Brain microvascular endothelial cell (primary cell): Measurements from ENCODE around the gene GDPD4.

Experiments
- DNase-seq: peaks from one replicate; pipeline ENCODE4 v3.0.0-alpha.2; 2020
- H3K27ac ChIP-seq: fragments of 250-450 bp; sonication (Bioruptor Pico); 2 replicates; pipeline ENCODE4 v1.5.1; 2020; ENCODE audit warnings: mild to moderate bottlenecking, moderate library complexity
- H3K27me3 ChIP-seq: fragments of 250-450 bp; sonication (Bioruptor Pico); replicated peaks from 2 replicates; pipeline ENCODE4 v1.5.1; 2020; ENCODE audit warnings: mild to moderate bottlenecking
- H3K36me3 ChIP-seq: fragments of 250-450 bp; sonication (Bioruptor Pico); replicated peaks from 2 replicates; pipeline ENCODE4 v1.5.1; 2020; ENCODE audit warnings: mild to moderate bottlenecking
- H3K4me3 ChIP-seq: 2 replicates; pipeline ENCODE4 v1.5.1; 2011; ENCODE audit warnings: low read depth, mild to moderate bottlenecking, control low read depth, low read length, moderate library complexity
- in situ Hi-C: cut with HindIII; loops from 2 replicates; pipeline ENCODE4 v1.10.0; 2017; ENCODE audit warnings: low sequenced_read_pairs, low pct_ligation_motif_present
- TF ChIP-seq, protein P1 (sequence below): IDR thresholded peaks from 2 replicates; pipeline ENCODE4 v1.5.1; 2011; ENCODE audit warnings: low read depth, mild to moderate bottlenecking, moderate library complexity, low read length, control low read depth, inconsistent platforms; ENCODE audit errors: missing control alignments

Gene GDPD4

DNA sequence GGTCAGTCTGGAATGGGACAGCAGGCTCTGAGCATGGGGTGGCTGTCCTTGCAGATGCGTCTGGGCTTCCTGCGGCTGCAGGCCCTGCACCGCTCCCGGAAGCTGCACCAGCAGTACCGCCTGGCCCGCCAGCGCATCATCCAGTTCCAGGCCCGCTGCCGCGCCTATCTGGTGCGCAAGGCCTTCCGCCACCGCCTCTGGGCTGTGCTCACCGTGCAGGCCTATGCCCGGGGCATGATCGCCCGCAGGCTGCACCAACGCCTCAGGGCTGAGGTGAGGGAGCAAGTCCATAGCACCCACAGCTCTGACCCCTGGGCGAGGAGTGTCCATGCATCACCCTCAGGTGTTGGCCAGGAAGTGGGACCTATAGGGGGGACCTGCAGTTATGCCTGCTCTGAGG is 121.8 kb downstream of the GDPD4 start:
- Histone ChIP-seq H3K36me3 (no peaks in the 10 kb centered on the region), H3K27ac (no peak overlapping the region), H3K27me3 (no peaks in the 10 kb centered on the region), H3K4me3 (no peak overlapping the region)
- in situ Hi-C loops: no loop called here
- TF ChIP-seq, protein P1, sequence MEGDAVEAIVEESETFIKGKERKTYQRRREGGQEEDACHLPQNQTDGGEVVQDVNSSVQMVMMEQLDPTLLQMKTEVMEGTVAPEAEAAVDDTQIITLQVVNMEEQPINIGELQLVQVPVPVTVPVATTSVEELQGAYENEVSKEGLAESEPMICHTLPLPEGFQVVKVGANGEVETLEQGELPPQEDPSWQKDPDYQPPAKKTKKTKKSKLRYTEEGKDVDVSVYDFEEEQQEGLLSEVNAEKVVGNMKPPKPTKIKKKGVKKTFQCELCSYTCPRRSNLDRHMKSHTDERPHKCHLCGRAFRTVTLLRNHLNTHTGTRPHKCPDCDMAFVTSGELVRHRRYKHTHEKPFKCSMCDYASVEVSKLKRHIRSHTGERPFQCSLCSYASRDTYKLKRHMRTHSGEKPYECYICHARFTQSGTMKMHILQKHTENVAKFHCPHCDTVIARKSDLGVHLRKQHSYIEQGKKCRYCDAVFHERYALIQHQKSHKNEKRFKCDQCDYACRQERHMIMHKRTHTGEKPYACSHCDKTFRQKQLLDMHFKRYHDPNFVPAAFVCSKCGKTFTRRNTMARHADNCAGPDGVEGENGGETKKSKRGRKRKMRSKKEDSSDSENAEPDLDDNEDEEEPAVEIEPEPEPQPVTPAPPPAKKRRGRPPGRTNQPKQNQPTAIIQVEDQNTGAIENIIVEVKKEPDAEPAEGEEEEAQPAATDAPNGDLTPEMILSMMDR: no peak
- no peak for DNase-seq

- H3K27me3 ChIP-seq: no peaks in the 10 kb centered on the region
- no peaks in the 10 kb centered on the region for H3K36me3 ChIP-seq
- H3K4me3 ChIP-seq: no peak overlapping the region
- H3K27ac ChIP-seq: no peak overlapping the region
- DNase-seq: no peak
- in situ Hi-C loops: no loop called here
- TF ChIP-seq, protein P1: no peak
Observed at GRCh38 chr11:77179048-77179447, 122.4 kb downstream of the GDPD4 start.

- Histone ChIP-seq H3K27me3 (no peaks in the 10 kb centered on the region), H3K27ac (no peak overlapping the region), H3K36me3 (no peaks in the 10 kb centered on the region), H3K4me3 (no peak overlapping the region)
- TF ChIP-seq, protein P1: no peak
- no peak for DNase-seq
- in situ Hi-C loops: no loop called here
Observed at GRCh38 chr11:77178150-77178549, 123.3 kb downstream of the GDPD4 start.

- Histone ChIP-seq H3K27me3 (no peaks in the 10 kb centered on the region), H3K36me3 (no peaks in the 10 kb centered on the region), H3K27ac (no peak overlapping the region), H3K4me3 (no peak overlapping the region)
- in situ Hi-C loops: no loop called here
- no peak for DNase-seq
- TF ChIP-seq, protein P1: no peak
Observed at GRCh38 chr11:77176996-77177395, 124.5 kb downstream of the GDPD4 start.

DNA sequence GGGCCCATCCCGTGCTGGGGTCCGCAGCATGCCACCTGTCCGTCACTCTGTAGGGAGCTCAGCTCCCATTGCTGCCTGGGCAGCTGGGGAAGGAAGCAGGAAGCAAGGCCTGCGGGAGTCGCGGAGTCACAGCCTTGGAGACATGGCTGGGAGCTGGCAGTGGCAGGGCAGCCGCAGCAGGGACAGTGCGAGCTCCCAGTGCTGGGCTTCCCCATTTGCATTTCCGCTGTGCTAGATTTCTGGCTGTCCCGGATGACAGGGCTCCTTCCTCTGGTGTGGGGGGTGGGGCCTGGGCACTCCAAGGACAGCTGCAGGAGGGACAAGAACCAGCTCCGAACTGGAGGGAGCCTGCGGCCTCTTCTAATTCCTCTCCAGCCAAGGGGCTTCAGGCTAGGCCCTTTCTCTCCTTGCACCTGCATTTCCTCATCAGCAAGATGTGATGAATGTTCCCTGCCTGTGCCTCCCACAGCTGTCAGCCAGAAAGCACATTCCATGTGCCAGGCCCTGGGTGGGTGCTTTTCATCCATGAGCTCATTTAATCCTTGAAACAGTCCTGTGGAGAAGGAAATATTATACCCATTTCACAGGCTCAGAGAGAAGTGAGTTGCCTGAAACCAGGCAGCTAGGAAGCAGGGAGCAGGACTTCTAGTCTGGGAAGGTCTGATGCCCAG is 125.5 kb downstream of the GDPD4 start:
- TF ChIP-seq, protein P1: no peak
- no peaks in the 10 kb centered on the region for H3K36me3 ChIP-seq
- H3K27ac ChIP-seq: no peak overlapping the region
- no peak for DNase-seq
- in situ Hi-C loops: no loop called here
- H3K27me3 ChIP-seq: no peaks in the 10 kb centered on the region
- no peak overlapping the region for H3K4me3 ChIP-seq

DNA sequence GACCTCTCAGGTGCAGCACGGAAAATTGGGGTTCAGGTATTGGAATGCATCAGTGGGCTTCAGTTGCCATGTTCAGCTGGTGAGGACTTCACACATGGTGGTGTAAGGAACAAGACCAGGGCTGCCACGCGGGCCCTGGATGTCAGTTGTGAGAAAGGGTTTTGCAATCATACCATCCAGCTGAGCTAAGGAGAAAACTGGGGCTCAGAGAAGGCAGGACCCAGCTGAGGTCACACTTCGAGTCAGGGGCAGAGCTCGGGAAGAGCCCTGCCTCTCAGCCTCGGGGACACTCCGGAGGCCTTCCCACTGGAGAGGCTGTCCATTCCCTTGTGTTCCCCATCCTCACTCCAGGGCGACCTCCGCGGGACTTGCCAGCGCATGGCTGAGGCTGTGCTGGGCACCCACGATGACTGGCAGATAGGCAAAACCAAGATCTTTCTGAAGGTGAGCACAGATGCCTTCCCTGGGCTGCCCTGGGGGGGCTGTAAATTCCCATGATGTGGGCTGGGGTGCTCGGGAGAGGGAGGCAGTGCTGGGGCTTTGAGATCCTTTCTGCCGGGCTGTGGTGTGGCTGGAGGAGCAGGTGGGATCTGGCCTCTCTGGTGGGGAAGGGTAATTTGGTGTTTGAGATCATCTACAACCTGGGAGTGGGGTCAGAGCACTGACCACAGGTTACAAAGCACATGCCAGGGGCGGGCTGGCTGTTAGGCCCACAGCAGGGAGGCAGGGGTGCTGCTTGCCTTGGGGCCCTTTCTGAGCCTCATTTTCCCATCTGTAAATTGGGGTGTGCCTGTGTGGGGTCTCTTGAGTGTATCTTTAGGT is 126.3 kb downstream of the GDPD4 start:
- Histone ChIP-seq H3K36me3 (no peaks in the 10 kb centered on the region), H3K27me3 (no peaks in the 10 kb centered on the region), H3K4me3 (no peak overlapping the region), H3K27ac (no peak overlapping the region)
- DNase-seq: no peak
- in situ Hi-C loops: no loop called here
- TF ChIP-seq, protein P1: no peak
